ENCODE measurements around the gene RASAL3.

GRCh38 chr19:15498910-15499309 is 34.6 kb upstream of the RASAL3 start:
- TF ChIP-seq CTCF (IDR thresholded peaks at IDR 0.05; ENCODE audit: control extremely low read depth in 1 of 3, insufficient read depth in 1 of 3, low read depth in 1 of 3, low read length in 3 of 3) = no peak
- TF ChIP-seq POU5F1 (IDR thresholded peaks at IDR 0.05; ENCODE audit: low read depth, low read length) = no peak
- TF ChIP-seq, protein P1, sequence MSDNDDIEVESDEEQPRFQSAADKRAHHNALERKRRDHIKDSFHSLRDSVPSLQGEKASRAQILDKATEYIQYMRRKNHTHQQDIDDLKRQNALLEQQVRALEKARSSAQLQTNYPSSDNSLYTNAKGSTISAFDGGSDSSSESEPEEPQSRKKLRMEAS (IDR thresholded peaks at IDR 0.05) = no peak
- TF ChIP-seq GTF2F1 (IDR thresholded peaks at IDR 0.05; ENCODE audit: borderline replicate concordance, low read depth, low read length) = no peak
- no peak for TF ChIP-seq JUND (IDR thresholded peaks at IDR 0.05; ENCODE audit: low read length)
- no peak for TF ChIP-seq POLR2A (IDR thresholded peaks at IDR 0.05; ENCODE audit: control extremely low read depth in 1 of 2, low read depth in 2 of 2, low read length in 2 of 2)

All from H1 (cell line).